GM08714 (cell line): ENCODE measurements around the gene LCN1.
"Not testable (repeated sequence)": the region's sequence is repeated elsewhere in the genome, so short reads cannot be mapped to it uniquely, and the experiment has no call there.

Experiments used
- H3K4me3 ChIP-seq: fragments of 200-500 bp; sonication (Bioruptor generic); 2 replicates; pipeline ENCODE4 v1.5.1; 2014; ENCODE audit warnings: mild to moderate bottlenecking, low read length, inconsistent platforms
- ZNF274 ChIP-seq: IDR thresholded peaks from 2 replicates; pipeline ENCODE4 v1.6.1; 2012; ENCODE audit warnings: mild to moderate bottlenecking, low read depth, low read length

LCN1 gene

GRCh38 chr9:135505406-135506187, 15.6 kb upstream of the LCN1 start:
- H3K4me3 ChIP-seq = no peak overlapping the region
- no peak for TF ChIP-seq ZNF274

GRCh38 chr9:135506327-135507103, 14.7 kb upstream of the LCN1 start:
- TF ChIP-seq ZNF274 = no peak
- H3K4me3 ChIP-seq = no peak overlapping the region

- TF ChIP-seq ZNF274 = no peak
- H3K4me3 ChIP-seq = no peak overlapping the region
Observed at GRCh38 chr9:135507104-135508035, 13.9 kb upstream of the LCN1 start.

- no peak for TF ChIP-seq ZNF274
- no peak overlapping the region for H3K4me3 ChIP-seq
Observed at GRCh38 chr9:135508211-135508820, 12.9 kb upstream of the LCN1 start.

GRCh38 chr9:135509458-135509857, 11.8 kb upstream of the LCN1 start:
- H3K4me3 ChIP-seq = no peak overlapping the region
- TF ChIP-seq ZNF274 = no peak

- TF ChIP-seq ZNF274 = no peak
- H3K4me3 ChIP-seq = no peak overlapping the region
Observed at GRCh38 chr9:135512241-135512603, 9.0 kb upstream of the LCN1 start.

- H3K4me3 ChIP-seq = no peak overlapping the region
- TF ChIP-seq ZNF274 = no peak
Observed at GRCh38 chr9:135512904-135513303, 8.3 kb upstream of the LCN1 start.

- no peak for TF ChIP-seq ZNF274
- no peak overlapping the region for H3K4me3 ChIP-seq
Observed at GRCh38 chr9:135513351-135513846, 7.8 kb upstream of the LCN1 start.

GRCh38 chr9:135513906-135514305, 7.3 kb upstream of the LCN1 start:
- not testable (repeated sequence) for H3K4me3 ChIP-seq

GRCh38 chr9:135514342-135515082, 6.7 kb upstream of the LCN1 start:
- no peak overlapping the region for H3K4me3 ChIP-seq
- TF ChIP-seq ZNF274 = no peak

GRCh38 chr9:135515083-135515951, 5.9 kb upstream of the LCN1 start:
- H3K4me3 ChIP-seq = no peak overlapping the region
- no peak for TF ChIP-seq ZNF274

- TF ChIP-seq ZNF274 = no peak
- no peak overlapping the region for H3K4me3 ChIP-seq
Observed at GRCh38 chr9:135516132-135516860, 4.9 kb upstream of the LCN1 start.
